Measurements from ENCODE around the gene WWTR1.

Gene WWTR1

DNA sequence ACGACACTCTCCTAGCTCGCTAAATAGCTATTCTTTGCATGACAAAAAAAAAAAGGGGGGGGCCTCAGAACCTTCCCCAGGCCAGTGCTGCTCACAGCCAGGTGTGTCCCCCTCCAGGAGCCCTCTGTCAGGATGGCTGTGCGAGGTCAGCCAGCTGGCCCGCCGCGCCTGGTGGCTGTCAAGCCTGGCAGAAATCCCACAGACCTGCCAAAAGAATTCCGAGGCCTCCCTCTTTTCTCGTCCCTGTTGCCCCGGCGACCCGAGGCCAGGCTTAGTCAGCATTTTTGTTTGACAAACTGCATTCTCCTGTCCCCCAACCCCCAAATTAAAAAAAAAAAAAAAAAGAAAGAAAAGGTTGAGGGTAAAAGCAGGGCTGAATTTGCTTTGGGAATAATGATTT is 121.4 kb downstream of the WWTR1 start:
- no peak overlapping the region for H3K4me3 ChIP-seq (ENCODE audit: low read depth, low read length)

DNA sequence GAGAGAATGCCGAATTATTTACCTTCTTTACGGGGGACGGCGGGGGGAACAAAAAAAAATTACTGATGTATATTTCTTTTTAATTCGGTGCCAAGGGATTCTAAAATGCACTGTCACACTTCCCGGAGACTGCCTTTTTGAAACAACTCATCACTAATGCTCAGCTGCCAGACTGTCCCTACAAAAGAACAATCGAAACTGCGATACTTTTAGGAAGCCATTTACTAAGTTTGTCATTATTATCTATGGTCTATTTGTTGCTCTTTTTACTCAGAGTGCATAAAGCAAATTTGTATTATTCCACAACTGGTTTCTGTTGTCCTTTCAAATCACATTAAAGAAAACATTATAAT is 122.5 kb downstream of the WWTR1 start:
- H3K4me3 ChIP-seq (ENCODE audit: low read depth, low read length) = no peak overlapping the region

DNA sequence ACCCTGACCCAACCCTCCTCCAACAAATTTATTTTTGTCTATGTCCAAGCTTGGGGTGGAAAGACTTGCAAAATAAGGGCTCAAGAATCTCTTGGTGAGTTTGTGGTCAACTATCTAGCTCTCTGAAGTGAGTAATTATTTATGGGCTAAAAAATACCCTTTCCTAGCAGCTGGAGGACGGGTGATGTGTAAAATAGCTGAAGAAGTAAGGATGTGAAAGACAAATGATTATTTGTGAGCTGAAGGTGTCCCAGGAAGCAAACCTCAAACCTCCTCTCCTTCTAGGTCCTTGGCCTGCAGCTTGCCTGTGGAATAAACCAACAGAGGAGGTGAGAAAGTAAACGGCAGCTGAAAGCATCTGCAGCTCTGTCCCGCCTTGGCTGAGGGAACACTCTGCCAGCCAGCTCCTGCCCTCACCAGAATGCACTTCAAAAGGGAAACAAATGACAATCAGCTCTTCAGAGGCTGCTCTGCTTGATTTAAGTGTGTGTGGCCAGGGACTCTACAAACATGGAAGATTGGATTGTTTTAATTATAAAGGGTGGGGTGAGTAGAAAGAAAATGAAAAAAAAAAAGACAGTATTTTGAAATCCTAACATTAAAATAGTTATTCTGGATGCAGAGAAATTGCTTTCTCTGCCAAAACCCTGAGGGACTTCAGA is 123.0 kb downstream of the WWTR1 start:
- H3K4me3 ChIP-seq (ENCODE audit: low read depth, low read length) = no peak overlapping the region

DNA sequence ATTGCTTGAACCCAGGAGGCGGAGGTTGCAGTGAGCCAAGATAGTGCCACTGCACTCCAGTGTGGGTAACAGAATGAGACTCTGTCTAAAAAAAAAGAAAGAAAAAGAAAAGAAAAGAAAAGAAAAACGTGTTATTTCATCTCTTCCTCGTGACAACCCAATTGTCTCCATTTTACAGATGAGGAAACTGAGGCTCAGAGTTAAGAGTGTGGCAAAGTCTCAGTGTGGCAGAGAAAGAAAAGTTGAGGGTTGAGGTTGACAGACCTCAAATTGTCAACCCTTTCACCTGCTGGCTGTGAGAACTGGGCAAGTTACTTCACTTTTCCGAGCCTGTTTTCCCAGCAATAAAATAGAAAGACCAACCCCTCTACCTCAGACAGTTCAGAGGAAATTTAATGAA is 123.7 kb downstream of the WWTR1 start:
- H3K4me3 ChIP-seq (ENCODE audit: low read depth, low read length) = no peak overlapping the region

DNA sequence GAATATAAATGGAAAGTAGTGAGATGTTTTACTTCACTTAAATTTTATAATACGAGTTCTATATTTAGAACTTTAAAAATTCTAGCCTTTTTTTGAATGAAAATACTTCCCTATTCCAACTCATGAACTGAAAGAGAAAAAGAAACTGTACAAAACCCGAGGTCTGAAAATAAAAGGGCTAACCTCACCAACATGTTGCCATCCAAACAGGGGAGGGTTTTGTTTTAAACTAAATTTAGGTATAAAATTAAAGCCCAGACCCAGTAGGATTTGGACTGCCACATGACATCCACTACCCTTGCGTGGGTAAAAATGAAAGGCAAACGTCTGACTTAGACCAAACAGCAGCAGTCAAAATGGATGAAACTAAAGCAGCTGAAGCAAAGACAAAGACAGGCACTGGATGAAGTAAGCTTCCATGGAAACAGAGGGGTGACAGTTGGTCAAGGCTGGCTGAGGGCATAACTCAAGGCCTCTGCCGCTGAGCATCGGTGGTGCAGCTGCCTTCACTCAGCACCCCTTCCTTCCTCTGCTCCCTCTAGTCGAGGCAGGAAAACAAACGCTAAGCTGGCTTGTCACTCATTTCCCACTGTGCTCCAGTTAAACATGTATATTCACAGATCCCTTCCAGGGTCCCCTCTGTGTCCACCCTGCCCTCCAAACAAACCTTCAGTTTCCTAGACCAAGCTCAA is 125.2 kb downstream of the WWTR1 start:
- no peak overlapping the region for H3K4me3 ChIP-seq (ENCODE audit: low read depth, low read length)

DNA sequence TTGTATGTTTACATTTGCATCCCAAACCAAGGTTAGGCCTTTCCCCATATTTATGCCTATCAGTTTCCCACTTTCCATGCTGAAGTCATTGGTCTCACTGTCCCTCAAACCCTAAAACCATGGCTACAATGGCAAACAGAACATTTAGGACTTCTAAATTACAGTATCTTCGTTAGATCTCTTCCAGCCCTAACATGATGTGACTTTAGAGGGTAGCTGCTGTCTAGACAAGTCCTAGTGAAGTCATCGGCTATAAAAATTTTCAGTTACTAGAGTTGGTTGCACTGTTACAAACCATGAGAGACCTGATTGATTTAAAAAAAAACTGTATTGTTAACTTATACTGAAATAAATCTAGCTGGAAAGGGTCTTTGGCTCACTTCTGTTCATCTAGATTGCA is 128.7 kb downstream of the WWTR1 start:
- H3K4me3 ChIP-seq (ENCODE audit: low read depth, low read length) = no peak overlapping the region

DNA sequence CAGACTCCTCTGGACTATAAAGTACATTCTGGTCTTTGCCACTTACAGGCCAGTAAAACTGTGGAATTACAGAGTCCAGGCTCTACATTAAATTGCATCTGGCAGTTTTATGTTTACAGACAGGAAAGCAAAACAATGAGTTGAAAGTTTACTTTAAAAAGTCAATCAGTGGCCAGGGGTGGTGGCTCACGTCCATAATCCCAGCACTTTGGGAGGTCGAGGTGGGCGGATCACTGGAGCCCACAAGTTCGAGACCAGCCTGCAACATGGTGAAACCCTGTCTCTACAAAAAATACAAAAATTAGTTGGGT is 129.5 kb downstream of the WWTR1 start:
- H3K4me3 ChIP-seq (ENCODE audit: low read depth, low read length) = no peak overlapping the region

DNA sequence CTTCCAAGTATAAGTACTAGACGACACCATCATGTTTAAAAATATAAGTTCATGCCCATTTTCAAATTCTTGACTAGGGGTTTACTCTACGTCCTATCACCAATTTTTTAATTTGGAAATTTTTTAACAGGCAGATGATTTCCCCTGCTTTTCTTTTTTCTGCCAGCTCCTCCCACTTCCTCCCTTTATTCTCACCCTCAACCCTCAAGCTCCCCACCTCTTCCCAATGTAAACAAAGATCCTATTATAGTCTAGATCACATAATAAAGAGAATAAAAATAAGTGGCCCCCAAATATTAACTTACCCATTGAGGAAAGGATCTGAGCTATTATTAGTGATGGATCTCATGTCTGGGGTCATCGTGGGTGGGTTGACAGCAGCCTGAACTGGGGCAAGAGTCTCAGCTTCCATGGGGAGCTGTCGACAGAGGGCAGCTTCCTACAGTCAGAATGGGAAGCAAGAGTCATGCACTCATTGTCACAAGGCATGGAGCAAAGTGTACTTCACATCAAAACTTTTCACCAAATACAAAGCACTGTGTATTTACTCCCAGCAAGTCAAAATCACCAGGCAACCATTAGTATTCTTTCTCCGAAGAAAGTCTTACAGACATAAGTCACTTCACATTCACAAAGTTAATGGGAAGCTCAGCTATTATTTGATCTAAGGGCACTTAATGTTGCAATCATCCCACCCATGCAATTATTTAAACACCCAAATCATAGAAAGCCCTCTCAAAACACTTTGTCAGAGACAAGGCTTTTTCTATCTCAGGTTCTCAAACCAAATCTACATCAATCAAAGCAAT is 130.1 kb downstream of the WWTR1 start:
- no peak overlapping the region for H3K4me3 ChIP-seq (ENCODE audit: low read depth, low read length)

DNA sequence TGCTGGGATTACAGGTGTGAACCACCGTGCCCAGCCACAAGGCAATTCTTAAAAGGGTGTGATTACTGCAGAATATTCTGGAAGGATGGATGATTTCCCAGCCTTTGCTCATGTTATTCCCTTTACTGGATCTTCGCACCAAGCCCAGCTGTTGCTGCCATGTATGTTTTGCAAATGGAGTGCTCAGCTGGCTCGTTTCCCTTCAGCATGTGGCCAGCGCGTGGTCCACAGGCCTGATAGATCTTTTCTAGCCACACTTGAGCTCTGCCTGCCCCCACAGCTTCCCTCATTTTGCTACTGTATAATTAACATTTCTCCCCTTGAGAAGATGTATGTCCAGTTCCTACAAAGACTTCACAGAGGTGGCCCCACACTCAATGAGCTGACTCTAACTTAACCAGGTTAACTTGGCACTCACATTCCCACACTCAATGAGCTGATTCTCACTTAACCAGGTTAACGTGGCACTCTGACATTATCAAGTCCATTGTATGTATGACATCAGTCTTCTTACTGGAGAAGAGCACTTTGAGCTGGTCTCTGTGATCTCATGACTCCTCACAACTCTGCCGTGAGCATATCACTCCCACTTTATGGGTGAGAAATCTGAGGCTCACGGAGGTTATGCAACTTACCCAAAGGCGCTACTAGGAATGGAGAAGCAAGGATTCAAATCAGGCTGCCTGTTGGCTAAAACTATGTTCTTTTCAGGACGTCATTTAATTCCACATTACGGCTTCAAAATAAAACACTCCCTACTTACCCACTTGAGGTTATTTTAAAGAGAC is 134.1 kb downstream of the WWTR1 start:
- no peak overlapping the region for H3K4me3 ChIP-seq (ENCODE audit: low read depth, low read length)

DNA sequence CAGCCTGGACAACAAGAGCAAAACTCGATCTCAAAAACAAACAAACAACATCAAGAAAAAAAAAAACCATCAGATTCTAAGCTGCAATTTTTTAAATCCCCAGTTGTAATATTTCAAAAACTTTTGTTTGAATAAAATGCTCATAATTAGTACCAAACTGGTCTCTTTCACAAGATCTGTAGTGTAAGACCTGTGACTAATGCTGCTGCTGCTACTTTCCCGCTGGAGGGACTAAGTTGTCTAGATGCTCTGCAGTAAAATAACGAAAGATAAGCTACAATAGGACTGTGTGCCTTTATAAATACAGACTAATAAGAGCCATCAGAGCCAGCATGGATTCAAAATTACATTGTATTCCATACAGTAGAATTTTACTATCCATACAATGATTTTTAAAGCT is 137.9 kb downstream of the WWTR1 start:
- H3K4me3 ChIP-seq (ENCODE audit: low read depth, low read length) = no peak overlapping the region

DNA sequence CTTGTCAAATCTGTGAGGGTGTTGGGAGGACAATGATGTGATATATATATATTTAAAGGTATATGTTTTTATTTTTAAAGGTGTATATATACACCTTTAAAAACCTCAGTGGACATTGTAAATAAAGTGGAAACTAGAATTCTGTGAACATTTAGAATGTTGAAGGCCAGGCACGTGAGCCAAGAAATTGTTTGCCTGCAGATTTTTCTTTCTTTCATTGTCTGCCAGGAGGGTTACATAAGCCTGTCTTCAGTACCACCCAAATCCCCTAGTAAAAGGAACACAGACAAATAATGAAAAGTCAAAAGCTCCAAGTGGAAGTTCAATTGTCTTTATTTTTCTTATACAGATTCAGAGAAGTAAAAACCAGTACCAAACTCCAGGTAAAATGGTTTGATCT is 140.9 kb downstream of the WWTR1 start:
- H3K4me3 ChIP-seq (ENCODE audit: low read depth, low read length) = no peak overlapping the region

DNA sequence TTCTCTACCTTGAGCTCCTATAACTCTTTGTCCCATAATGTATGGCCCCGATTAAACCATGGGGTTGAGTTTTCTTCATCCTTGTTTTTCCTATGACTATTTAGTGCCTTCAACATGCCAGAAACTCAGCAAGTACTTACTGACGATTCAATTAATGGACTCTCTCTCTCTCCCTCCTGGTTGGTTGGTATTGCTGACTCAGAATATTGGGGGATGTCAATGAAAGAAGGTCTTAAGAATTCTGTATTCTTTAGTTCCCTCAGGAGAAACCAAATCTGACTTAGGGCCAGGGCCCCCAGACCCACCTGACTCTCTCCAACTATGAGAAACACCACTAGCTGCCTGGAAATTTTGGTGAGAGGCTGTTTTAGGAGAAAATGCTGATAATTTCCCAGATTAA is 142.6 kb downstream of the WWTR1 start:
- H3K4me3 ChIP-seq (ENCODE audit: low read depth, low read length) = no peak overlapping the region

DNA sequence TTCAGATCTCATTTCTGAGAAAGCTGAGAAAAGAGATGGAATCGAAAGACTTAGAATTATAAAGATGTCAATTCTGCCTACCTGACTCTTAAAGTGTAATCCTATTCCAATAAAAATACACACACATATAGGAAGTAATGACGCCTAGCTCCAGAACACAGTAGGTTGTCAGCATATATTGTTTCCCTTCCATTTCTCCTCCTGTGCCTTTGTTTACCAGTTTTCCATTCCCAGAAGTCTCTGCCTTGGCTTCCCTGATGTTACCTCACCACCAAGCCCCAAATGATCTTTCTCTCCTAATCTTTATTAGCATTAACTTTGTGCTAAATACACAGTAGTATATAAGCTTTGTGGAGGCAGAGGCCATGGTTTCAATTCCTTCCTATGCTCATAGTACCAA is 143.4 kb downstream of the WWTR1 start:
- no peak overlapping the region for H3K4me3 ChIP-seq (ENCODE audit: low read depth, low read length)

DNA sequence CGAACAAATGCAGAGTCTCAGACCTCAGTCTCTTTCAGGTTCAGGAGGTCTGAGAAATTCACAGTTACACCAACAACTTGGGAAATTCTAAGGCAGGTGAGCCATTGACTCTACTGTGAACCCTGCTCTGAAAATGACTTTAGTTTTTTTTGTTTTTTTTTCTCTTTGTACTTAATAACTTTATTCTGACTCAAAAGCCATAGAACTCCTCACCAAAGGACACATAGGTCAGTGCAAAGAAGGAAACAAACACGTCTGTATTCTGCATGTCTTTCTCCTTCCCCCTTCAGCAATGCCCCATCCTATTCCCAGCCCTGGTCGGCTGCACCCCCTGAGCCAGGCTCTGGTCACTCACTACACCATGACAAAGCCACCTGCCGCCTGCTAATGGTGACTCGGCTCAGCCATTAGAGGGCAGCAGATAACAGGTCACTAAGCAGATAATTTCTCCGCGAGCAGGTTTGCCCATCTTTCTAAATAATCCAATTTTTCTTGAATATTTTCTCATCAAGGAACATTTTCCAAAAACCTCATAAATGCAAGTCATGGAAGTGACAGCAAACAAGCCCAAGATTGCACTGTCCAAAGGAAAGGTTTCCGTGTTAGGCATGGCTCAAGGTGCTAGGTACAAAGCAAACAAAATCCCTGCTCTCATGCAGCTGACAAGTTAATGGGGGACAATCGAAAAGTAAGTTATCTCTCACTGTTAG is 145.6 kb downstream of the WWTR1 start:
- H3K4me3 ChIP-seq (ENCODE audit: low read depth, low read length) = no peak overlapping the region

DNA sequence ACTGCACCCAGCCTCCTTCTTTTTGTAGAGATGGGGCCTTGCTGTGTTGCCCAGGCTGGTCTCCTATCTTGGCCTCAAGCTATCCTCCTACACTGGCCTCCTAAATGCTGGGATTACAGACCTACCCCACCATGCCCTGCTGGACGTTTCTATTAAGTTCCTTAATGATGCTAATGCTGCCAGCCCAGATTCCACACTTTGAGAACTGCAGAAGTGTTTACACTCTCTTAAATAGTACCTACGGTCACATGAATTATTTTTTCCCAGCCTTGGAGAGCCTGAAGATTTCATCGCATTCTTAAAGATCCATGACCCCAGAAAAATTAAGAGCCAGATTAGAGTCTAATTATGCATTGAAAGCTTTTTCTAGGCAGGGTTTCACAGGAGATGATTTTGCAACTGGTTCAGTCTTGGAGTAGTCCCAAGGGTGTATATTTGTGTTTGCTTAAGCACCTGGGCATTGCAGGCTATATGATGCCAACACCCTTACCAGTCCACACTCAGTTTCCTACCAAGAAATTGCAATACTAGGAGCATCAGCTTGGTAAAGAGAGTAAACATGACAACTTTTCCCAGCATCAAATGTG is 146.7 kb downstream of the WWTR1 start:
- H3K4me3 ChIP-seq (ENCODE audit: low read depth, low read length) = no peak overlapping the region

DNA sequence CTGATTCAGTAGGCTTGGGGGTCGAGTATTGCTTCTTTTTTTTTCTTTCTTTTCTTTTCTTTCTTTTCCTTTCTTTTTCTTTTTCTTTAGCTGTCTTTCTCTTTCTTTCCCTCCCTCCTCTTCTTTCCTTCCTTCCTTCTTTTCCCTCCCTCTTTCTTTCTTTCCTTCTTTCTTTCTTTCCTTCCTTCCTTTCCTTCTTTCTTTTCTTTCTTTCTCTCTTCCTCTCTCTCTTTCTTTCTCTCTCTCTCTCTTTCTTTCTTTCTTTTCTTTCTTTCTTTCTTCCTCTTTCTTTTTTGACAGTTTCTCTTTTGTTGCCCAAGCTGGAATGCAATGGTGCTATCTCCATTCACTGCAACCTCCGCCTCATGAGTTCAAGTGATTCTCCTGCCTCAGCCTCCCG is 147.3 kb downstream of the WWTR1 start:
- H3K4me3 ChIP-seq (ENCODE audit: low read depth, low read length) = no peak overlapping the region

DNA sequence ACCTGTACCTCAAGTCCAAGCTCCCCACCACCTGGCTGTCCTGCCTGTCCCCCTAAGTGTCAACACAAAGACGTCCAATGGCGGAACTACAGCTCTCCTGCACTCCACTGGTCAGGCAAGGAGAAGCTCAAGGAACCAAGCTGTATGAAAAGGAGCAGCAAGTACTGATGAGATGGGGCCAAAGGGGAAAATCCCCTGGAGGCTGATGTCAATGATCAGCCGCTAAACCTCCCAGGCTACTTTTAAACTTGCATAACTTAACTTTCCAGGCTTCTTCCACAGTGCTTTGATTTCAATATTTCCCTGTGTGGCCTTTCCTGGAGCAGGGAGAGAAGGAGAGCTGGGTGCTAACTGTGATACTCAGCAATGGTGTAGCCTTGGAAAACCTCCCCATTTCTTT is 148.3 kb downstream of the WWTR1 start:
- no peak overlapping the region for H3K4me3 ChIP-seq (ENCODE audit: low read depth, low read length)

DNA sequence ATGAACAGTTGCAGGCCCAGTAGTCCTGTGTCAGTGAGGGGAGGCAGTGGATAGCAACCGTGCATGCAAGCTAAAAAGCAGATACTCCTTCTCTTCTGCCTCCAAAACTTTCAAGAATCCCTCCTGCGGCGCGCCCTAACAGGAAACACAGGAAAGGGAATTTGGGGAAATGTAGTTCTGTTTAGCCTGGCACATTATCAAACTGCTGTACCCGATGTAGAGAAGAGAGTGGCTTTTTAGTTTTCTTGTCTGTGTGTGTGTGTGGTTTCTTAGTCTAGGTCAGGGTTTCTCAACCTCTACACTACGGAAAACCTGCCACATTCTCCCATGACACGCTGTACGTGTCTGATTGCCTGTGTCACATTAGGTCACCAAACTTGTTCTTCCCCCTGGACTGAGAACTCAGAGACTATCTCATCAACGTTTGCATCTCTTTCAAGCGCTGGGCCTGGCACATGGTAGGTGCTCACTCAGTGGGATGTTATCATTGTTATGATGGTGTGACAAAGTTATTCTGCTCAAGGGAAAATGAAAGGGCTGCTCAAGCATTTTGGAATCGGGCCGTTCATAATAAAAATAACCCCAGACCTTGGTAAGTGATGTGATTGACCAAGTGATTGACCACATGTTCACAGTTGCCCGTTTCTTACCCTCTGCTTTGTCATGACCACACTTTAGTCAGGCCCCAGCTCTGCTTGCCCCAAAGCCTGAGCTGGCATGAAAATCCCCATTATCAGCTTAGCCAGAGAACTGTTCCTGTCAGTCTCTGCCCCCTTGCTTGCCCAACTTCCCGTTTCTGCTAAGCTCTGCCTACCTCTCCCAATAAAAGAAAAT is 150.1 kb downstream of the WWTR1 start:
- no peak overlapping the region for H3K4me3 ChIP-seq (ENCODE audit: low read depth, low read length)

DNA sequence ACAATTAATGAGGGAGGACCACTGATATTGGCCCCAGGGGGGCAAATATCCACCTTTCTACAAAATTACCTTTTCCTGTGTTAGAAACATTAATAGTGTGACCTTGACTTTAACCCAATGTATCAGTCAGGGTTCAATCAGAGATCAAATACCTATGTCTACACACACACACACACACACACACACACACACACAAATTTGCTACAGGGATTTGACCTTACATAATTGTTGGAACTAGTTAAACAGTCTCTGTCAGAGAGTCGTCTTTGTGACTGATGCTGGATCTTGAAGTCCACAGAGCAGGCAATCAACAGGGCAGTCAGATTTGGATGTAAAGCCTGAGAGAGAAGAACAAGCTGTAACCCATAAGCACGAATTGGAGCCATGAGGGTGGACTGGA is 150.9 kb downstream of the WWTR1 start:
- H3K4me3 ChIP-seq (ENCODE audit: low read depth, low read length) = no peak overlapping the region

DNA sequence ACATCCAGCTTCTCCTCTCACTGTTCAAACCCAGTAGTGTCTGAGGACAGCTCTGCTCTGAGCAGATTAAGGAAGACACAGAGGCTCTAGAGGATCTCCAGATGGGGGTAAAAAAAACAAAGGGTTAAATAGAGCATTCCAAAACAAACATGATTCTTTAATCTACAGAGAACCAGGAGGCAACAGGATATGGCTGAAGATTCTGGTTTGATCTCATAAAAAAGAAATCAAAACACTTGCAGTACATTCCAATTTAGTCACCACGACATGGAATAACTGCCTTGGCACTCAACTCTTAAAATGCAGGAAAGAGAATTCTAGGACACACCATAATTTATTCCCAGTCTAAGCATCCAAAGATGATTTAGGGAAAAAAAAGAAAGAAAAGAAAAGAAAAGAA is 151.3 kb downstream of the WWTR1 start:
- H3K4me3 ChIP-seq (ENCODE audit: low read depth, low read length) = no peak overlapping the region

Data from iPS-11a (cell line).